ENCODE results near the gene DMAC2L.

DNA sequence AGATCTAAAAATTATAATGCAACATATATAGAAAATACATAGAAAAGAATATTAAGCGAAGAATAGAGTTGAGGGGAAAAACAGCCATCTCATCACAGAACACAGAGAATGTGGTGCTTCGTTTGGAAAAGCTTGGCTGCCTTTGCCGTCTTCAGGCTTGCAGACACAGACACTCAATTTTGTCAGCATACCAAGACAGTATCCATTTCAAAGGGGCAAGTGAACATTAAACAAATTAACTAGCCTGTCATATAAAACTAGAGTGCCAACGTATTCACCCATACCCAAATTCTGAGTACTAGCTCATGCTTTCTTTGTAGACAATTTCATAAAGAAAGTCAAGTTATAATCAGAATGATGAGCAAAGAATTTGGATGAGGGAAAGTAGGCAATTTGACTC lies 40.5 kb downstream of the DMAC2L start:
- TF ChIP-seq, protein P1, sequence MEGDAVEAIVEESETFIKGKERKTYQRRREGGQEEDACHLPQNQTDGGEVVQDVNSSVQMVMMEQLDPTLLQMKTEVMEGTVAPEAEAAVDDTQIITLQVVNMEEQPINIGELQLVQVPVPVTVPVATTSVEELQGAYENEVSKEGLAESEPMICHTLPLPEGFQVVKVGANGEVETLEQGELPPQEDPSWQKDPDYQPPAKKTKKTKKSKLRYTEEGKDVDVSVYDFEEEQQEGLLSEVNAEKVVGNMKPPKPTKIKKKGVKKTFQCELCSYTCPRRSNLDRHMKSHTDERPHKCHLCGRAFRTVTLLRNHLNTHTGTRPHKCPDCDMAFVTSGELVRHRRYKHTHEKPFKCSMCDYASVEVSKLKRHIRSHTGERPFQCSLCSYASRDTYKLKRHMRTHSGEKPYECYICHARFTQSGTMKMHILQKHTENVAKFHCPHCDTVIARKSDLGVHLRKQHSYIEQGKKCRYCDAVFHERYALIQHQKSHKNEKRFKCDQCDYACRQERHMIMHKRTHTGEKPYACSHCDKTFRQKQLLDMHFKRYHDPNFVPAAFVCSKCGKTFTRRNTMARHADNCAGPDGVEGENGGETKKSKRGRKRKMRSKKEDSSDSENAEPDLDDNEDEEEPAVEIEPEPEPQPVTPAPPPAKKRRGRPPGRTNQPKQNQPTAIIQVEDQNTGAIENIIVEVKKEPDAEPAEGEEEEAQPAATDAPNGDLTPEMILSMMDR (IDR thresholded peaks at IDR 0.05) = no peak
- TF ChIP-seq EZH2 (IDR thresholded peaks at IDR 0.05; ENCODE audit: borderline replicate concordance, insufficient read depth, low read depth, low read length, poor library complexity, severe bottlenecking) = no peak
